Stimulated activated CD8-positive, alpha-beta memory T cell treated with anti-CD3 and anti-CD28 coated beads, Interleukin-7, amount 100 ng/mL, for 24 hours (primary cell): Measurements from ENCODE around the gene FHIT.

ENCODE experiments used
- DNase-seq: peaks from one replicate; pipeline ENCODE4 v3.0.0-alpha.2; 2020; ENCODE audit warnings: low read depth

FHIT gene

DNA sequence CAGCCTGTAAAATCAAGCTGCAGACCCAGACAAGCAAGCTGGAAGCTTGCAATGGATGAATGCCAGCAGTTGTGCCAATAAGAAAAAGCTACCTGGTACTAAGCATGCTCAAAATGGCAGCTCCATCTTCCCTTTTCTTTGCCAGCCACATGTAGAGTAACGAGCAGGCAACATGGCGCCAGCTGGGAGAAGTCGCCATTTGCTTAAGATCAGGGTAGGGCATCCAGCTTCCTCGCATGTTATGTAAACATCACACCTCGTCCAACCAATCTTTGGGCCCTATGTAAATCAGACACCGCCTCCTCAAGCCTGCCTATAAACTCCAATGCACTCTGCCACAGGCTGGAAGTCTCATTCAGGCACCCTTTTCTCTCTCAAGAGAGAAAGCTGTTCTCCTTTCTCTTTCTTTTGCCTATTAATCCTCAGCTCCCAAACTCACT lies 973.9 kb downstream of the FHIT start:
- DNase-seq, result no peak

DNA sequence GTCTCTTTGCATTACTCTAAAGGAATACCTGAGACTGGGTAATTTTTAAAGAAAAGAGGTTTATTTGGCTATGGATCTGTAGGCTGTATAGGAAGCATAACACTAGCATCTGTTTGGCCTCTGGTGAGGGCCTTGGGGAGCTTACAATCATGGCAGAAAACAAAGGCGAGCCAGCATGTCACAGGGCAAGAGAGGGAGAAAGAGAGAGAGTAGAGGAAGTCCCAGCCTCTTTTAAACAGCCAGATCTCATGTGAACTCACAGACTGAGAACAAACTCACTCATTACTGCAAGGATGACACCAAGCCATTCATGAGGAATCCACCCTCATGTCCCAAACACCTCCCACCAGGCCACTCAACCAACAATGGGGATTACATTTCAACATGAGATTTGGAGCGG lies 974.6 kb downstream of the FHIT start:
- no peak for DNase-seq

DNA sequence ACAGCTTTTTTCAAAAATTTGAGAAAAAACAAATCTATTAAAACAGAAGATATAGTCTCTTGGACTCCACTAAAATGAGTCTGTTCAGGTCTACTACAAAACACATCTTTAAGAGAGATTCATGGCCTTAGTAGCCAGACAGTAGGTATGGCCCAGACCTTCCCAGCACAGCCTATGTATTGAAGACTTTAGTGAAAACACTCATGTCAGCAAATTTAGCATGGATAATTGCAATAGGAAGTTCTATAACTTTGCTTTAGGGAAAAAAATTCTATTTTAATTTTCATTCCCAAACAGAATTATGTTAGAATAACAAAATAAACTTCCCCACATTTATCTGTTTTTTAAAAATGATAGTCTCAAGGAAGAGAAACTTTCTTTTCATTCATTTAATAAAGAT lies 976.6 kb downstream of the FHIT start:
- DNase-seq, result no peak

DNA sequence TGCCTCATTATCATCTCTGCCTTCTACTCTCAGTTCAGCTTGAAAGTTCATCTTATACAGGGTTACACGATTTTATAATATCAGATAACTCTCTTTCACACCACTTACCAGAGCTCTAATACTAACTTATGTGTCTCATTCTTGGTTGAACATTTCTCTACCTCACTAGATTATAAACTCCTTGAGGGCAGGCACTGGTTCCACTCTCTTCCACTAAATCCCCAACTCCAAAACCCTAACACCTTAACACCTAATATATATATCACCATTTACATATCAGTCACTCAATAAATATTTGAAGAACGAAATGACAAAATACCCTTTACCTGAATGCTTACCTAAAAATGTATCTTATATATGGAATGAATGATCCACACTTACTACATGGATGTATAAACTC lies 977.2 kb downstream of the FHIT start:
- DNase-seq, result no peak

DNA sequence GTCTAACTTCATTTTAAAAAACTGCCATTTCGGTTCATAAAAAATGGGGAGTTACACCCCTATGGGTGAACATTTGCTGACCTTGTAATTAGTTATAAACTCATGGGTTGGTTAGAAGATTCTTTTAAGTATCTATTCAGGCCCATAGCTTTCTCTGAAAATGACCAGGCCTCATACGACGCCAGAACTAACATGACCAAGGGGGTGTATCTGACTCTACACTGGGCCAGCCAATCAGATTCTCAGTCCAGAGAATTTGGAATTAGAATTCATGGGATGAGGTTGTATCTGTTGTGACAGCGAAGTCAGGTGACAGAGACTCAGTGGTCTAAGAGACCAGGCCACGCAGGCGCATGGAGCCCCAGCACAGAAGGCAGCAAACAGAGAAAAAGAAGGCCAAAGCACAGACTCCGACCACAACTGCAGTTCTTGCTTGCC lies 981.4 kb downstream of the FHIT start:
- DNase-seq, result no peak

DNA sequence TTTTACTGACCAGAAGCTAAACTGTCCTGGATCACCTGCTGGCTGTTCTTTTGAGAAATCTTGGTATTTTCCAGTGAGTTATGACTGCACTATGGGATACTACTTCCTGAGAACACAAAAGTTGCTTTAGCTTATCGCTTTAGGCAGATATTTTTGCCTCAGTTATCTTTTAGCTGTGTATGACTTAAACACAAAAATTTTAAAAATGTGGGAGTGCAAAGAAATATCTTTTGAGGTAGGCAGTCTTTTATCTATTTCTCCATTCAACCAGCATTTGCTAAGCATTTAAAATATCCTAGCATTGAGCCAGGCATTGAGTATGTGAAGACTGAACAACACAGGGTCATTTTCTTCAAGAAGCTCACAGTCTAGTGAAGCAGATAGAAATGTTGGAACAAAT lies 981.9 kb downstream of the FHIT start:
- no peak for DNase-seq

DNA sequence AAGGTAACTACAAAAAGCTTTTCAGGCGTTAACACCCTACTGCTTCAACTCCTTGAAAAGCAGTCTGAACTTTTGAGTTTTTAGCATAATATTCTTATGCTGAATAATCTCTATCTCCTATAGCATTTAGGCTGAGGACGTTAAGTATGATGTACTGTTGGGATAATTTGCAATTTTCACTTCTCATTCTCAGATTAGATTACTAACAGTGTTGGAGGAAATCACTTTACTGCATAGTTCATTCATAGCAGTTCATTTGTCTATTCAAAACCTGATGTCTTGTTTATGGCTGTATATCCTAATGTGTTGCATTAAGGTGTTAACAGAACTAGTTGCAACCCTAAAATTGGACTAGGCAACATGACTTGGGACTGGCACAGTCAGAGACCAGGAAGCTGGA lies 983.1 kb downstream of the FHIT start:
- no peak for DNase-seq

DNA sequence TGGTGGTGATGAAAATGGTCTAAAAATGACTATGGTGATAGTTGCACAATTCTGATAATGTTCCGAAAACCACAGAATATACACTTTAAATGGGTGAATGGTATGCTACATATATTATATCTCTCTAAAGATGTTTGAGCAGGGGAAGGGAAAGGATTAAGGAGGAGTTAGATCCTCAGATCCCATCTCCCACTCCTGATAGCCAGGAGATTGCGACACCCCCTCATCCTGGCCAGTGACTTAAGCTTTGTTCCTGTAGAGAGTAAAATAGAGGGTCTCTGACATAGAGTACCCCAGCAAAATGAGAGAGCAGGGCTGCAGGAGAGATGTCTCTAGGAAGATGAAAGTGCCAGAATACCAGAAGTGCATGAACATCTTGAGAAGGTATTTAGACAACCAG lies 984.8 kb downstream of the FHIT start:
- no peak for DNase-seq

DNA sequence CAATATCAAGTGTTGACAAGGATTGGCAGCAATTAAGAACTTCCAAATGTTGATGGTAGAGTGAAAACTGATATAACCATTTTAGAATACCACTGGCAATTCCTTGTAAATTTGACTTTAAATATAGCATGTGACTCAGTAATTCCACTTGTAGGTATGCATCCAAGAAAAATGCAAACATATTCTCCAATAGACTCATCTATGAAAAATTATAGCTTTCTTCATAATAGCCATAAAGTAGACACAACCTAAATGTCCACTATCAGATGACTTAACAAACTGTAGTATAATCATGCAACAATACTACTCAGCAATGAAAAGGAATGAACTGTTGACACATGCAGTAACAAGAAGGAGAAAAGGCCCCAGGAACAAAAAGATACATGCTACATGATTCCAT lies 988.1 kb downstream of the FHIT start:
- DNase-seq, result no peak

DNA sequence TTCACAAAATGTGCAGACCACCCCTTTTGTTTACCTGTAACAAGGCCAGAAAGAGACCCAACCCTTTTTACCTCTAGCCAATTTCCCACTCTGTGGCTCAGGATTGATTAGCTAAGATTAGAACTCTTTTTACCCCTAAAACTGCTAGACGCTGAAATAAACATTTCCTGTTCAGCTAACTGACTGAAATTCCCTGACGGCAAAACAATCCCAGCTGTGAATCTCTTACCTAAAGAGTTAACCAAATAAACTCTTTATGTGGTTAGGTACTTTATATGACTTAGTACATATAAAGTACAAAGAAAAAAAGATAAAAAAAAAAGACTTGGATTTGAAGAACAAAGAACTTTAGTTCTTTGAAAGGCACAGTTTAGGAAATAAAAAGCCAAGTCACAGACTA lies 988.7 kb downstream of the FHIT start:
- no peak for DNase-seq

DNA sequence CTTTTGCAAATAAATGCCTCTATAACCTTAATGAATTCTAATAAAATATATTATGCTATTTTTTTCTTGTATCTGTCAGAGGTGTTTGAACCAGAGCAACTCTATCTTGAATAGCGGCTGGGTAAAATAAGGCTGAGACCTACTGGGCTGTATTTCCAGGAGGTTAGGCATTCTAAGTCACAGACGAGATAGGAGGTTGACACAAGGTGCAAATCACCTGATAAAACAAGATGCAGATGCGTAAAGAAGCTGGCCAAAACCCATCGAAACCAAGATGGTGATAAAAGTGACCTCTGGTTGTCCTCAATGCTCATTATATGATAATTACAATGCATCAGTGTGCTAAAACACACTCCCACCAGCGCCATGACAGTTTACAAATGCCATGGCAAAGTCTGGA lies 990.7 kb downstream of the FHIT start:
- DNase-seq, result no peak

DNA sequence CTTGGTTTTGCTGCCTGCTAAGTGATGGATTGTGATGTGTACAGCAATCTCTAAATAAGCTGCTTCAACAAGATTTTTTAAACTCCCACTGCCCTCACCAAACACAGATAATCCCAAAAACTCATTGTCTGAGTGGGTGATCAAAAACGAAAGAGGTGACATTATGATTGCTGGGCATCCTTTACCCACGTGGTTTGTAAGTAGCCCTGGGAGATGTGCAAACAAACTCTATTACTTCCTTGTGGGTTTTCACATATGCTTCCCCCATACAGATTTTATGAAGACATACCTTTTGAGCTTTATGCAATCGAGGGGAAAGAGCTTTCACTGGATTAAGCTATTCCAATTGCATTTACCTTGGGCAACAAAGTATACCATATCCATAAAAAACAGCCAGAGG lies 1000.4 kb downstream of the FHIT start:
- DNase-seq, result no peak

DNA sequence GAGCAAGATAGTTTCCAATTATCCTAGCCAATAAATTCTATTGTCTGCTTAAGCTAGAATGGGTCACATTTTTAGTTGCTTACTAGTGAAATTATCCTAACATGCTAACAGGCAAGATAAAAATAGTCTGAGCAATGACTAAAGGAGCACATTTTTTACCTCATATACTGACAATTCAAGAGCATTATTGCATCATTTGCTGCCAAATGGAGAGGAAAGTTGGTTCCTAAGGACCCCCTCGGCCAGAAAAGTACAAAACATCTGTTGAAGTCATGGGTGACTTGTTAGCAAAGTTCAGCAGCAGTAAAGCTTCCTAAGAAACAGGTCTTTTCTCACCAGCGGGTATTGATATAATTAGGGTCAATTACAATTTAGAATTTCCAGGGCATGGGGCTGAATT lies 1001.0 kb downstream of the FHIT start:
- no peak for DNase-seq

DNA sequence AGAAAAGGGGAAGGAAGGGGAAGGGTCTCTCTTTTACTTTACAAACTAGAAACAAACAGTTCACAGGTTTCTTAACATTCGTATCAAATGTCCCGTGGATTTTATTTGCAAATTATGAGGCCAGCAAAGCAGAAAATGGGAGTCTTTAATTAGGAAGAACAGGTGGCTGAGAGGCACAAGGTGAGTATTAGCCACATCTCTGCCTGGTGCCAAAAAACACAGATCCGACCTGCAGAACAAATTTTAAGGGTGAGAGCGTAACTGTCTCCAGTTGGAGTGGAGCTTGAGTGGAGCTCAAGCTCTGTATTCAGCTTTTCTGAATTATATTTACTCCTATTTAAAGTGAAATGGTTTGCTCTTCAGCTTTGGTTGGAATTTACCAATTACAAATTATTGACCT lies 1004.9 kb downstream of the FHIT start:
- DNase-seq, result no peak

DNA sequence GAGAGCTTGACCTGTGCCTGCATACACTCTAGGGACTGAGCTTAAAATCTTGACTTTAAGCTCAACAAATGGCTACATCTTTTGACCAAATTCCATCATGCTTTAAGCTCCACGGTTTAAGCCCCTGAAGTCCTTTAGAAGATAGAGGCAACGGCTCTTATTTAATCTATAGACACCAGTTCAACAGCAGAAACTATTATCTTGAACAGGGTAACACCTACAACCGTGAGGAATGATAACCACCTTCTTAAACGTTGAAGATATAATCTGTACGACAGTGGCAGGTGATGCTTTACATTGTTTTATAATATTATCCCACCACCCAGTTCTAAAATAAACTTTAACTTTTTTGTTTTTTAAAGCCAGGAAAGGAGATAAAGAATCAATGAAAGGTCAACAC lies 1007.8 kb downstream of the FHIT start:
- DNase-seq, result no peak

DNA sequence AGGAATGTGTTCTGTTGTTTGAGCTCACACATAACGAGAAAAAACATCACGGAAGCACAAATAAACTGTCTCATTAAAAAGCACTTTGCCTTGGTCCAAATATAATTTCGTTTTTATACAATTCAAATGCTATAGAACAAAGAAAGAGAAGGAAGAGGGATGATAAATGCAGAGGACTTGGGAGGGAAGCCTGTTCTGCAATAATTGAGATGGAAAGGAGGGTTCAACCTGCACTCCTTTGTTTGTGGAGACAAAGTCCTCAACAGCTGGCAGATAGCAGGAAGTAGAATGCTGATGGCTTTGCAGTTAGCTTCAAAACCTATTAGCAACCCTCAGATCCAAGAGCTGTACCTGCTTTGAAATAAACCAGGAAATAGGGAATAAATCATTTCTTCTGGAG lies 1010.8 kb downstream of the FHIT start:
- DNase-seq, result no peak

DNA sequence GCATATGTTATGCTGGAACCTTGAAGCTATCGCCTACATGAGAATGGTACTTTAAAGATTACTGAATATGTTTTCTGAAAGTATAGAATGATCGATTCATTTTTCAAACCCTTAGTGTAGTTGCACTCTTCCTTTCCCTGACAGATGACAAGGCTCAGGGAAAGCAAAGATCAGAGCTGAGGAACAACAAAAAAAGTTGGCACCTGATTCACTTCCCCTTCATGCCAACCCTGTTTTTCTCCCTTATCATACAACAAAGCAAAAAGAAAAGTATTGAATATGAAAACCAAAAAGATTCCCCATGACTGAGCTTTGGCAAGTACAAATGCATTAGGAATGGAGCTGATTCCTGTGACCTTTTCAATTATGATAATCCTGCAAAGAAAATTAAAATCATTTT lies 1012.7 kb downstream of the FHIT start:
- DNase-seq, result no peak

DNA sequence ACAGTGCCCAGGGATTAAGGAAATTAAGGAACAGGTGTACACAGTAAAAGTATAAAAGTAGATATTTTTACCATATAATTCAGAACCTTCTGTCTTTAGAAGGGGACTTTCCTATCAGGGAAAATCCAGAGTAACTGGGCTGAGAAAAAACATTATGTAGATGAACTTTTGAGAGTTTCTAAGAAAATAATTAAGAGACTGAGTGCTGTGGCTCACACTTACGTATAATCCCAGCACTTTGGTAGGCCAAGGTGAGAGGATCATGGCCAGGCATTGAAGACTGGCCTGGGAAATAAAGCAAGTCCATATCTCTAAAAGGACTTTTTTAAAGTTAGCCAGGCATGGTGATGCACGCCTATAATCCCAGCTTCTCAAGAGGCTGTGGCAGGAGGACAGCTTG lies 1021.8 kb downstream of the FHIT start:
- no peak for DNase-seq

DNA sequence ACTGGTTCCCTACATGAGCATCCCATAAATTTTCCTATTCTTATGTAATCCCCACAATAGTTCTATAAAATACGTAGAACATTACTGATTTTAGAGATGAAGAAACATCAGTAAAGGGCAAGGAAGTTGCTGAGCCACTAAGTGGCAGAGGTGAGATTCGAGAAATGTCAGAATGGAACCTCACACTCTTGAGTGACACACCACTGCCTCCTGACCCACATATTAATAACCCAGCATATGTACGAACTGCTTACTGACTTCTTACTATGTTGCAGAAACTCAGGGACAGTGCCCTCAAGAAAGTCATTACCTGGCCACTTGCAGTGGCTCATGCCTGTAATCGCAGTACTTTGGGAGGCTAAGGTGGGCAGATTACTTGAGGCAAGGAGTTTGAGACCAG lies 1022.4 kb downstream of the FHIT start:
- no peak for DNase-seq

DNA sequence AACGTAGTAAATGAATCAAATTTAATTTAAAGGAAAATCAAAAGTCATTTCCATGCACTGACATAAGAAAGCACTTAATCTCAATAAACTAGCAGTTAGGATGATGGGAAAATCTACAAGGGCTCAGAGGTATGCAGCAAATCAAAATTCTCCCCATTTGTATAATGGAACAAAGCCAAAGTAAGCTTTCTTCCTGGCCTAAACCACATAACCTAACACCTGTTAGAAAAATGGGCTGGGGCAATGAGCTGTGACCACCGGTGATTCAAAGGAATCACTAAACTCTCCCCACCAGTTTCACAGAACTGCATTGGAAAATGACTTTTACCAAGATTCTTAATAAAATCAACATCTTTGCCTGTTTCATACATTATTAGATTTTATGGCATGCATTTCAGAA lies 1024.3 kb downstream of the FHIT start:
- no peak for DNase-seq

DNA sequence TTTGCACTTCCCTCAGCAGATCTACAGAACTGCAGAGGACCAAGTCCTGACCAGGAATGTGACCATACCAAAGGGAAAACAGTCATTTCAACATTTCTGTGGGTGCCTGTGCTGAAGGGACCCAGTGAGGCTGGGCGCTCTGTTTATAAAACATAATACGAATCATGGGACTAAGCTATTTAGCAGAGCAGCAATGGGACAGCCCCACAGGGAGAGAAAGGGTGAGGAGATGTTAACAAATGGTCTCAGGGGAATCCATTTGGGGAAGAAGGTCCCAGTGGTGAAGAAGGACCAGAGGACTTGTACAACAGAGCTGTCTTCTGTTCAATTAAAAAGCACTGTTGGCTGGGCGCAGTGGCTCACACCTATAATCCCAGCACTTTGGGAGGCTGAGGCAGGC lies 1025.4 kb downstream of the FHIT start:
- no peak for DNase-seq

DNA sequence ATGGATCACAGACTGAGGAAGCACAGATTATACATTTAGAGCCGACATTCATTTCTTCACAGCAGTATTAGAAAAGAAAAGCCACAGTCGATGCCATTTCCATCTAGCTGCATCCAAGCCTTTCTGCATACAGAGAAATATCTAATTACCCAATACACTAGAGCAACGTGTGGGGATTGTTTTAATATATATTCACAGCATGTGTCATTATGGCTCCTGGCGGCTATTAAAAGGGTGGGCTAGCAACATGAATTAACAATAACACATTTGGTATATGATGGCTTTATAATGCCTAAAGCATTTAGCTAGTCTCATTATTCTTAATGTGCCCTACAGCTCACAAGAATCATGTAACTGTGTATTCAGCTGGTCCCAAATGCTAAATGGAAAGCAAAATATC lies 1030.5 kb downstream of the FHIT start:
- no peak for DNase-seq

DNA sequence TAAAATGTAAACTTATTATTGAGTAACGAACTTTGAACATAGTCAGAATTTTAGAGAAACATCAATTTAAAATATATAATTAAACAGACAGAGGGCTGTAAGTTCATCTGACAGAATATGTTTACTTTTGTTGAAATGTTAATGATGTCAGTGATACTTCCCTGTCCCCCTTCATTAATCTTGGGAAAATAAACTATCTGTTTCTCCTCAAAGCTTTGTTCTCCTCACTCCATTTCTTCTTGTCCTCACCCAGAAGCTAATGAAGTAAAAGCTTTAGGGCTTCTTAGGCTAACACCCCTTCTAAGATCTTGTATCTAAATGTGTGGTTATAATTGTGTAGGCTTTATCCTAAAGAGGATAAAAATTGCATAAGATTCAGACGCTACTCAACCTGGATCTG lies 1031.8 kb downstream of the FHIT start:
- DNase-seq, result no peak

DNA sequence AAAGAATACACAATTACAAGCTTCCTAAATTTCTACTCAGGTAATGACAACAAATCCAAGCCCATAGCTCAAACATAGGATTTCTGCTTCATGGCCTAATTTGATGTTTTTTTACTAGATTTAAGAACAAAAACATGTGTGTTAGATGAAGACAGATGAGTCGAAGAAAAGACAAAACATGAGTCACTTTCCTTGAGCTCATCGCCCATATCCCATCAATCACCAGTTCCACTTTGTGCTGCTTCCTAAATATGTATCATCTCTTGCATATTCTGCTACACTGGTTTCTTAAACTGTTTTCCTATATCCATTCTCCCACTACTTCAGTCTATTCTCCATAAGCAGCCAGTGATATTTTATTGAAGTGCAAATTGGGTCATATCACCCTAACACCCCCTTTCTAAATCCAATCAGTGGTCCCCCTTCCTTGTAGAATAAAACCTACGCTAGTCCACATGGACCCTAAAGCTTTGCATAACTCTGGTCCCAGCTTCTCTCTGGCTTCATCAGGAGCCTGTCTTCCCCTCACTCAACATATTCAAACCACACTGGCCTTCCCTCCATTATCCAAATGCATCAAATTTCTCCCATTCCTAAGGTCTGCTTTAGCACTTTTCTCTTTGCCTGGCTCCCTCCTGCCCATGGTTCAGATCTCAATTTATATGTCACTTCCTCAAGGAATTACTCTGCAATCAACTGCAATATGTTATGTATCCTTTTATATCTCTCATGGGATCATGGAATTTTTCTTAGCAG lies 1033.9 kb downstream of the FHIT start:
- DNase-seq, result no peak
